NB4 (cell line): Measurements from ENCODE around the gene NAXD.
"Not testable (repeated sequence)": the region's sequence is repeated elsewhere in the genome, so short reads cannot be mapped to it uniquely, and the experiment has no call there.

Source experiments
- DNase-seq: peaks from one replicate; pipeline ENCODE4 v3.0.0; 2010; ENCODE audit warnings: low read depth
- H3K4me3 ChIP-seq: one replicate; pipeline ENCODE4 v1.5.1; 2011; ENCODE audit warnings: mild to moderate bottlenecking, low read depth, low read length, moderate library complexity
- MYC ChIP-seq: IDR thresholded peaks from 2 replicates; pipeline ENCODE4 v1.6.1; 2011; ENCODE audit warnings: low read depth, low read length
- POLR2A ChIP-seq: IDR thresholded peaks from 2 replicates; pipeline ENCODE4 v1.6.1; 2011; ENCODE audit warnings: mild to moderate bottlenecking; ENCODE audit not compliant: insufficient read length; ENCODE audit errors: extremely low read depth
- TF ChIP-seq, protein P1 (sequence below): IDR thresholded peaks from 2 replicates; pipeline ENCODE4 v1.6.1; 2011; ENCODE audit warnings: low read depth, low read length
- TF ChIP-seq, protein P2 (sequence below): IDR thresholded peaks from one replicate; pipeline ENCODE4 v1.5.1; 2012; ENCODE audit warnings: low read depth, low read length

Gene NAXD

DNA sequence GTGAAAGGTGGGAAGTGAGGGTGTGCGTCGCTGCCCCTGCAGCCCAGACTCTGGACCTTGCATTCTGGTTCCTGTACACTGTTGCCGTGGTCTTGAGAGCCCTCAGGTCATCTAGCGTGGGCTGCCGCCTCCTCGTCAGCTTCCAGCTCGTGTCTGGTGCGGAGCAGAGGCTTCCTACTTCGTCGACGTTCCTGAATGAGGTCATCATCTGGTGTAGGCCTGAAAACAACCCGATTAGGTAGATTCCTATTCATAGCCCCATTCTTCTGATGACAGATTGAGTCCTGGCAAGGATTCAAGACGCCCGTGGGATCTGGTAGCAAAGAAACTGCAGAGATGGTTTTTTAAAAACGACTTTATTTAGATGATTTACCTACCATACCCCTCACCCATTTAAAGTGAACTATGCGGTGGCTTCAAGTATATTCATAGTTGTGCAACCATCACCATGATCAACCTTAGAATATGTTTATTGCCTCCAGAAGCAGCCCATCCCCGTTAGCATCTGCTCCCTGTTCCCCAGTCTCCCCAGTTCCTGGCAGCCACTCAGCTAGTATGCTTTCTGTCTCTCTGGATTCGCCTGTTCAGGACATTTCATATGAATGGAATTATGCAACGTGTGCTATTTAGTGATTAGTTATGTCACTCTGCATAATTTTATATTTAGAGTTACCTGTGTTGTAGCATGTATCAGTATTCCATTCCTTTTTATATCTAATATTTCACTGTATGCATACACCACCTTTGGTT is 13.8 kb downstream of the NAXD start:
- DNase-seq = no peak
- H3K4me3 ChIP-seq = no peak overlapping the region
- TF ChIP-seq POLR2A = no peak
- TF ChIP-seq, protein P1, sequence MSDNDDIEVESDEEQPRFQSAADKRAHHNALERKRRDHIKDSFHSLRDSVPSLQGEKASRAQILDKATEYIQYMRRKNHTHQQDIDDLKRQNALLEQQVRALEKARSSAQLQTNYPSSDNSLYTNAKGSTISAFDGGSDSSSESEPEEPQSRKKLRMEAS = no peak
- TF ChIP-seq MYC = no peak
- TF ChIP-seq, protein P2, sequence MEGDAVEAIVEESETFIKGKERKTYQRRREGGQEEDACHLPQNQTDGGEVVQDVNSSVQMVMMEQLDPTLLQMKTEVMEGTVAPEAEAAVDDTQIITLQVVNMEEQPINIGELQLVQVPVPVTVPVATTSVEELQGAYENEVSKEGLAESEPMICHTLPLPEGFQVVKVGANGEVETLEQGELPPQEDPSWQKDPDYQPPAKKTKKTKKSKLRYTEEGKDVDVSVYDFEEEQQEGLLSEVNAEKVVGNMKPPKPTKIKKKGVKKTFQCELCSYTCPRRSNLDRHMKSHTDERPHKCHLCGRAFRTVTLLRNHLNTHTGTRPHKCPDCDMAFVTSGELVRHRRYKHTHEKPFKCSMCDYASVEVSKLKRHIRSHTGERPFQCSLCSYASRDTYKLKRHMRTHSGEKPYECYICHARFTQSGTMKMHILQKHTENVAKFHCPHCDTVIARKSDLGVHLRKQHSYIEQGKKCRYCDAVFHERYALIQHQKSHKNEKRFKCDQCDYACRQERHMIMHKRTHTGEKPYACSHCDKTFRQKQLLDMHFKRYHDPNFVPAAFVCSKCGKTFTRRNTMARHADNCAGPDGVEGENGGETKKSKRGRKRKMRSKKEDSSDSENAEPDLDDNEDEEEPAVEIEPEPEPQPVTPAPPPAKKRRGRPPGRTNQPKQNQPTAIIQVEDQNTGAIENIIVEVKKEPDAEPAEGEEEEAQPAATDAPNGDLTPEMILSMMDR = no peak

DNA sequence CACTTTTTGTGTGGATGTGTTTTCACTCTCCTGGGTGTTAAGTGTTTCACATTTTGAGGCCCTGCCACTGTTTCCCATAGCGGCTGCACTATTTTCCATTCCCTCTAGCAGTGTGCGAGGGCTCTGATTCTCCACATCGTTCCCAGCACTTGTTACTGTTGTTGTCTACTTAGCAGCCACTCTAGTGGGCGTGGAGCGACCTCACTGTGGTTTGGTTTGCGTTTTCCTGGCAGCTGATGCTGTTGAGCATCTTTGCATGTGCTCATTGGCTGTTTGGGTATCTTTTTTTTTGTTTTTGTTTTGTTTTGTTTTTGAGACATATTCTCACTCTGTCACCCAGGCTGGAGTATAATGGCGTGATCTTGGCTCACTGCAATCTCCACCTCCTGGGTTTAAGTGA is 14.4 kb downstream of the NAXD start:
- DNase-seq = no peak
- no peak for TF ChIP-seq MYC
- TF ChIP-seq, protein P2 = no peak
- TF ChIP-seq POLR2A = no peak
- TF ChIP-seq, protein P1 = no peak
- H3K4me3 ChIP-seq = no peak overlapping the region

DNA sequence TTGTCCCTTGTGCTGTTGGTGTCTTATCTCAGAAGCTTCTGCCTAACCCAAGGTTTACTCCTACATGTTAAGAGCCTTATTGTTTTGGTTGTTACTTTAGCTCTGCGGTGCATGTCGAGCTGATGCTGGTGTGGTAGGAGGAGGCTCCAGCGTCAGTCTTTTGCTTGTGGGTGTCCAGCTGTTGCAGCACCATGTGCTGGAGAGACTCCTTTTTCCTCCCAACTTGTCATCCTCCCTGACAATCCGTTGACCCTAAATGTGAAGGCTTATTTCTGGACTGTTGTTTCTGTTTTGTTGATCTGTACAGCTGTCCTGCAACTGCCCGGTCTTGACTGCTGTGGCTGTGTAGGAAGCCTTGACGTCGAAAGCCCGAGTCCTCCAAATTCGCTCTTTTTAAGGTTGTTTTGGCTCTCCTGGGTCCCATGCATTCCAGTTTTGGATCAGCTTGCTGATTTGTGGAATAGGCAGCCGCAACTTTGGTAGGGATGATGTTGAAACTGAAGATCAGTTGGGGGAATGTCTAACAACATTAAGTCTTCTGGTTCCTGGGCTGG is 15.3 kb downstream of the NAXD start:
- no peak overlapping the region for H3K4me3 ChIP-seq
- TF ChIP-seq POLR2A = no peak
- TF ChIP-seq, protein P2 = no peak
- TF ChIP-seq, protein P1 = no peak
- no peak for TF ChIP-seq MYC
- DNase-seq = no peak

DNA sequence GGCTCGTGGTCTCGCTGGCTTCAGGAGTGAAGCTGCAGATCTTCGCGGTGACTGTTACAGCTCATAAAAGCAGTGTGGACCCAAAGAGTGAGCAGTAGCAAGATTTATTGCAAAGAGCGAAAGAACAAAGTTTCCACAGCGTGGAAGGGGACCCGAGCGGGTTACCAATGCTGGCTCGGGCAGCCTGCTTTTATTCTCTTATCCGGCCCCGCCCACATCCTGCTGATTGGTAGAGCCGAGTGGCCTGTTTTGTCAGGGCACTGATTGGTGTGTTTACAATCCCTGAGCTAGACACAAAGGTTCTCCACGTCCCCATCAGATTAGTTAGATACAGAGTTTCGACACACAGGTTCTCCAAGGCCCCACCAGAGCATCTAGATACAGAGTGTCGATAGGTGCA is 16.9 kb downstream of the NAXD start:
- DNase-seq, H3K4me3 ChIP-seq: not testable (repeated sequence)

DNA sequence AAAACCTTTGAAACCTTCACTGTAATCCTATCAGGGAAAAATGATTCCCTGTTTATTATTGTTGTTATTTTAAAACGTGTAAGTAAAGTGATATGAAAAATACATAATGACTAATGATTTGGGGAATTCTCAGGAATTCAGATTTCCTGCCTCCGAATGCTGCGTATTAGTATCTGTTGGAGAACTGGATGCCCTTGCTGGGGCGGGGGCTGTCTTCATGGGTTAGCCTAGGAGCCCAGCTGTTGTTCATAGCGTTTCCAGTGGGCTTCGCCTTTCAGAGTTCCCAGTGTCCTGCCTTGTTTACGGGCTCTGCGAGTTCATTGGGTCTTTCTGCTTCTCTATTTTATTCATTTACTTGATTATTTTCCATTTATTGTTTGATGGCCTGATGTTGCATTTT is 18.4 kb downstream of the NAXD start:
- TF ChIP-seq MYC (no peak), POLR2A (no peak)
- TF ChIP-seq, protein P1 = no peak
- TF ChIP-seq, protein P2 = no peak
- DNase-seq = no peak
- H3K4me3 ChIP-seq = no peak overlapping the region

DNA sequence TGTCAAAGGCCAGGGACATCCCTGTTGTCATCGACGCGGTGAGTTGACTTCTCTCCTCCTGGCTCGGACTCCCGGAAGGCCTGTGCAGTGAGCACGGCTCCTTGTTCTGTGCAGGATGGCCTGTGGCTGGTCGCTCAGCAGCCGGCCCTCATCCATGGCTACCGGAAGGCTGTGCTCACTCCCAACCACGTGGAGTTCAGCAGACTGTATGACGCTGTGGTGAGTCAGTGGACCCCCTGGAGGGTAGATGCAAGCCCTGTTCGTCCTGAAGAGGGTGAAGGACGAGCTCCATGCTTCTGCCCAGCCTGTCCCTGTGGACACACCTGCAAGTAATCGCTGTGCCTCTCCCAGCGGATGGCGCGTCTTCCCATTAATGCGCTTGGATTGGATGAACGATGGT is 19.2 kb downstream of the NAXD start:
- no peak overlapping the region for H3K4me3 ChIP-seq
- TF ChIP-seq, protein P1 = peak; percentile 70; the same call in 1 of the 2 replicates
- peak; percentile 14; the same call in 1 of the 2 replicates for TF ChIP-seq MYC
- TF ChIP-seq, protein P2 = no peak
- DNase-seq = peak; percentile 47
